Left ventricle myocardium inferior (tissue), 1 donor: Measurements from ENCODE around the gene NXPH4. TPM values are rescaled to one million over a fixed set of nuclear protein-coding genes. Genes with fewer than 3 reads are reported as not detected.

ENCODE experiments used
- DNase-seq: peaks from one replicate; pipeline ENCODE4 v3.0.0-alpha.2; 2020
- H3K27ac ChIP-seq: fragments of 200-600 bp; replicated peaks from 2 replicates; pipeline ENCODE4 v1.8.0; 2021
- H3K27me3 ChIP-seq: fragments of 200-600 bp; 2 replicates; pipeline ENCODE4 v1.8.0; 2021; ENCODE audit warnings: low read depth
- H3K36me3 ChIP-seq: fragments of 200-600 bp; 2 replicates; pipeline ENCODE4 v1.8.0; 2021
- H3K4me1 ChIP-seq: fragments of 200-600 bp; 2 replicates; pipeline ENCODE4 v1.8.0; 2021
- H3K4me3 ChIP-seq: fragments of 200-600 bp; 2 replicates; pipeline ENCODE4 v1.8.0; 2021; ENCODE audit warnings: mild to moderate bottlenecking, moderate library complexity
- H3K9me3 ChIP-seq: fragments of 200-600 bp; replicated peaks from 2 replicates; pipeline ENCODE4 v1.8.0; 2021
- intact Hi-C: fragments of 100-400 bp; cut with micrococcal nuclease; formaldehyde crosslinking; loops from one replicate; pipeline ENCODE4 v1.11.0; 2022
- total RNA-seq: library from RNA; stranded (reverse); fragmentation: NEBNext Ultra II Directional; extraction: Animal tissue kit (Norgen Biotek cat#: 25700); gene quantifications from one replicate; pipeline ENCODE4 v1.2.1, GENCODE V29; 2021
- TF ChIP-seq, protein P1 (sequence below): fragments of 200-600 bp; IDR thresholded peaks from 2 replicates; pipeline ENCODE4 v1.8.0; 2021; ENCODE audit warnings: antibody characterized with exemption, mild to moderate bottlenecking, borderline replicate concordance
- donor health status: DM: no; HTN: yes; CAD: no; lungs with severe emphysema.

Gene NXPH4
- total RNA-seq, 1 donor from 2014 or later = 0.44 TPM

DNA sequence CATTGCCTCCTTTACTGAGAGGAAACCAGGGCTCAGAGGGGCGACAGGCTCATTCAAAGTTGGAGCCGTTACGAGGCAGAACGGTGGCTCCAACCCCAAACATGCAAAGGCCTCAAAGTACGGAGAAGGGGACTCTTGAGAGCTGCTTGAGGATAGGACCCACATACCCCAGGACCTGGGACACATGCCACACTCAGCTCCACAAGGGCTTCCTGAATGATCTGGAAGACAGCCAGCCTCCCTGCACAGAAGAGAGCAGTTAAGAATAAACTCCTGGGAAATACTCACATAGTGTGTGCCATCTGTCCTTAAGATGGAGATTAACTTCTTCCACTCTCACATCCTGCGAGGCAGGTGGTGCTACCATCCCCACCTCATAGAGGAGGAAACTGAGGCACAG, 26.6 kb upstream of the NXPH4 start:
- peak overlapping the region; percentile 27 for H3K27ac ChIP-seq
- H3K4me1 ChIP-seq = peaks cover 15% of the 10 kb centered on the region
- H3K9me3 ChIP-seq = no peaks in the 10 kb centered on the region
- DNase-seq = no peak
- TF ChIP-seq, protein P1, sequence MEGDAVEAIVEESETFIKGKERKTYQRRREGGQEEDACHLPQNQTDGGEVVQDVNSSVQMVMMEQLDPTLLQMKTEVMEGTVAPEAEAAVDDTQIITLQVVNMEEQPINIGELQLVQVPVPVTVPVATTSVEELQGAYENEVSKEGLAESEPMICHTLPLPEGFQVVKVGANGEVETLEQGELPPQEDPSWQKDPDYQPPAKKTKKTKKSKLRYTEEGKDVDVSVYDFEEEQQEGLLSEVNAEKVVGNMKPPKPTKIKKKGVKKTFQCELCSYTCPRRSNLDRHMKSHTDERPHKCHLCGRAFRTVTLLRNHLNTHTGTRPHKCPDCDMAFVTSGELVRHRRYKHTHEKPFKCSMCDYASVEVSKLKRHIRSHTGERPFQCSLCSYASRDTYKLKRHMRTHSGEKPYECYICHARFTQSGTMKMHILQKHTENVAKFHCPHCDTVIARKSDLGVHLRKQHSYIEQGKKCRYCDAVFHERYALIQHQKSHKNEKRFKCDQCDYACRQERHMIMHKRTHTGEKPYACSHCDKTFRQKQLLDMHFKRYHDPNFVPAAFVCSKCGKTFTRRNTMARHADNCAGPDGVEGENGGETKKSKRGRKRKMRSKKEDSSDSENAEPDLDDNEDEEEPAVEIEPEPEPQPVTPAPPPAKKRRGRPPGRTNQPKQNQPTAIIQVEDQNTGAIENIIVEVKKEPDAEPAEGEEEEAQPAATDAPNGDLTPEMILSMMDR = no peak
- H3K36me3 ChIP-seq = peaks cover 91% of the 10 kb centered on the region
- intact Hi-C loops = no loop called here
- H3K27me3 ChIP-seq = no peaks in the 10 kb centered on the region
- H3K4me3 ChIP-seq = no peak overlapping the region

DNA sequence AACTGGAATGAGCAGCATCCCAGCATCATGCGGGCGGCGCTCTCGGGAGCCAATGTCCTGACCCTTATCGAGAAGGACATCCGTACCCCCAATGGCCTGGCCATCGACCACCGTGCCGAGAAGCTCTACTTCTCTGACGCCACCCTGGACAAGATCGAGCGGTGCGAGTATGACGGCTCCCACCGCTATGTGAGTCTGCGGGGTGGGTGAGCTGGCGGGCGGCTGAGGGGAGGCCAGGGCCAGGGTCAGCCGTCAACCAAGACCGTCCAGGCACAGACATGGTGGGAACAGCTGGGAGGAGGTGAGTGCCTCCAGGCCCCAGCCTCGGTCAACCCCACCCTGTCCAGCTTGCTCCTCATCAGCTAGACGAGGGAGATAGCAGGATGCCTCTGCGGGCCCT, 25.8 kb upstream of the NXPH4 start:
- Histone ChIP-seq H3K4me3 (no peak overlapping the region), H3K27me3 (no peaks in the 10 kb centered on the region), H3K36me3 (peaks cover 91% of the 10 kb centered on the region), H3K9me3 (no peaks in the 10 kb centered on the region), H3K4me1 (peaks cover 15% of the 10 kb centered on the region), H3K27ac (no peak overlapping the region)
- TF ChIP-seq, protein P1 = no peak
- no peak for DNase-seq
- intact Hi-C loops = no loop called here

DNA sequence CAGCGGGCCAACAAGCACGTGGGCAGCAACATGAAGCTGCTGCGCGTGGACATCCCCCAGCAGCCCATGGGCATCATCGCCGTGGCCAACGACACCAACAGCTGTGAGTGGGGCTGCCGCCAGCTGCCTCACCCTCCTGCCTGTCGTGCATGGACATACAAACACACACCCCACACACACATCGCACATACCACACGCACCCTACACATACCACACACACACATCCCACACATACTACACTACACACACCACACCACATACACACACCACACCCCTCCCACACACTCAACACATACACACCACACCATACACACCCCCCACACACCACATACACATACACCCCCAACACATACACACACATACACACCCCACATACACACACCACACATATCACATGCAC, 25.2 kb upstream of the NXPH4 start:
- TF ChIP-seq, protein P1 = no peak
- no peaks in the 10 kb centered on the region for H3K27me3 ChIP-seq
- peaks cover 91% of the 10 kb centered on the region for H3K36me3 ChIP-seq
- DNase-seq = no peak
- H3K27ac ChIP-seq = no peak overlapping the region
- intact Hi-C loops = no loop called here
- H3K4me3 ChIP-seq = no peak overlapping the region
- peaks cover 15% of the 10 kb centered on the region for H3K4me1 ChIP-seq
- no peaks in the 10 kb centered on the region for H3K9me3 ChIP-seq

- Histone ChIP-seq H3K4me3 (no peak overlapping the region), H3K9me3 (no peaks in the 10 kb centered on the region), H3K36me3 (peaks cover 92% of the 10 kb centered on the region), H3K27me3 (no peaks in the 10 kb centered on the region), H3K27ac (no peak overlapping the region), H3K4me1 (peaks cover 15% of the 10 kb centered on the region)
- intact Hi-C loops = no loop called here
- TF ChIP-seq, protein P1 = no peak
- no peak for DNase-seq
These were observed 23.7 kb upstream of the NXPH4 start for GRCh38 chr12:57192920-57193319.

- Histone ChIP-seq H3K27me3 (no peaks in the 10 kb centered on the region), H3K4me1 (peaks cover 15% of the 10 kb centered on the region), H3K36me3 (peaks cover 92% of the 10 kb centered on the region), H3K9me3 (no peaks in the 10 kb centered on the region), H3K4me3 (no peak overlapping the region), H3K27ac (no peak overlapping the region)
- DNase-seq = no peak
- TF ChIP-seq, protein P1 = no peak
- intact Hi-C loops = no loop called here
These were observed 22.8 kb upstream of the NXPH4 start for GRCh38 chr12:57193706-57194245.
